Type B pancreatic cell (in vitro differentiated cells): Measurements from ENCODE around the gene GAPDH. TPM values are rescaled to one million over a fixed set of nuclear protein-coding genes. Genes with fewer than 3 reads are reported as not detected.
"Not testable (repeated sequence)": the region's sequence is repeated elsewhere in the genome, so short reads cannot be mapped to it uniquely, and the experiment has no call there.

Experiments used
- DNase-seq: peaks from one replicate; pipeline ENCODE4 v3.0.0; 2021; ENCODE audit warnings: mixed read lengths; ENCODE audit not compliant: unreplicated experiment; ENCODE audit errors: extremely low spot score
- H3K27ac Mint-ChIP-seq: 2 replicates; pipeline ENCODE4 v1.8.0; 2021; ENCODE audit warnings: mild to moderate bottlenecking, mixed read lengths
- H3K27me3 Mint-ChIP-seq: 2 replicates; pipeline ENCODE4 v1.8.0; 2021; ENCODE audit warnings: mixed read lengths
- H3K36me3 Mint-ChIP-seq: 2 replicates; pipeline ENCODE4 v1.8.0; 2021; ENCODE audit warnings: mixed read lengths
- H3K4me1 Mint-ChIP-seq: one replicate; pipeline ENCODE4 v1.8.0; 2021; ENCODE audit warnings: mixed read lengths; ENCODE audit not compliant: unreplicated experiment
- H3K4me3 Mint-ChIP-seq: 2 replicates; pipeline ENCODE4 v1.8.0; 2021; ENCODE audit warnings: mild to moderate bottlenecking, mixed read lengths
- H3K9me3 Mint-ChIP-seq: 2 replicates; pipeline ENCODE4 v1.8.0; 2021; ENCODE audit warnings: mixed read lengths
- CTCF ChIP-seq: fragments of 200-600 bp; sonication (generic); conservative IDR thresholded peaks from 2 replicates; pipeline ENCODE4 v1.5.0; 2021; ENCODE audit warnings: antibody characterized with exemption, mild to moderate bottlenecking
- long read RNA-seq: library from polyadenylated mRNA; unstranded; transcript quantifications from one replicate; pipeline ENCODE4 v2.0.0, GENCODE V29; 2020
- total RNA-seq: library from RNA; stranded (reverse); gene quantifications from 2 replicates; pipeline ENCODE4 v1.2.1, GENCODE V29; 2021; ENCODE audit warnings: low replicate concordance

Gene GAPDH
- total RNA-seq: 2,317 and 5,618 TPM in 2 replicates
- long read RNA-seq, transcript GAPDH-205 (9 exons, 1,348 nt): minor isoform, 10 of 13,914 reads
- long read RNA-seq, transcript GAPDH-204 (8 exons, 1,256 nt): minor isoform, 165 of 13,914 reads
- long read RNA-seq, transcript GAPDH-201 (9 exons, 1,875 nt): major isoform, 13,292 of 13,914 reads
- long read RNA-seq, partial matches to known transcripts: 327 of 13,914 reads
- long read RNA-seq, other reads (novel, unspliced or antisense): 115 of 13,914 reads

- Mint-ChIP-seq H3K9me3 (no peaks in the 10 kb centered on the region), H3K36me3 (peaks cover 52% of the 10 kb centered on the region), H3K4me1 (peaks cover 30% of the 10 kb centered on the region), H3K27ac (peak within 1 kb of the TSS; percentile 100), H3K4me3 (peak within 1 kb of the TSS; percentile 97), H3K27me3 (peaks cover 6% of the 10 kb centered on the region)
- peak; percentile 90 for DNase-seq
- TF ChIP-seq CTCF: no peak
These were observed at the start of gene GAPDH for GRCh38 chr12:6533923-6534694. Gene GAPDH, plus strand, starts transcription at chr12:6534517. Its CDS starts 316 bp downstream, at chr12:6534833.

DNA sequence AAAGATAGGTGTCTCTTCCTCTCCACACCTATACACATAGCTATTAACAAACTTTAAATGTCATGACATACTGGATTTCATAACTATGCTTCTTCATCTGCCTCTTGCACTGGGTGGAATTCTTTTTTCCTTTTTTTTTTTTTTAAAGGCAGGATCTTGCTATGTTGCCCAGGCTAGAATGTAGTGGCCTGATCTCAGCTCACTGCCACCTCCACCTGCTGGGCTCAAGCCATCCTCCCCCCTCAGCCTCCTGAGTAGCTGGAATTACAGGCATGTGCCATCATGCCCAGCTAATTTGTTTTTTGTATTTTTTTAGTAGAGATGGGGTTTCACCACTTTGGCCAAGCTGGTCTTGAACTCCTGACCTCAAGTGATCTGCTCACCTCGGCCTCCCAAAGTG, 46.1 kb upstream of the GAPDH start:
- no peak overlapping the region for H3K27ac Mint-ChIP-seq
- no peaks in the 10 kb centered on the region for H3K9me3 Mint-ChIP-seq
- peaks cover 3% of the 10 kb centered on the region for H3K27me3 Mint-ChIP-seq
- H3K36me3 Mint-ChIP-seq: peaks cover 15% of the 10 kb centered on the region
- no peaks in the 10 kb centered on the region for H3K4me1 Mint-ChIP-seq
- no peak for DNase-seq
- TF ChIP-seq CTCF: no peak
- H3K4me3 Mint-ChIP-seq: no peak overlapping the region

GRCh38 chr12:6489449-6489848, 44.9 kb upstream of the GAPDH start:
- DNase-seq: no peak
- no peak overlapping the region for H3K4me3 Mint-ChIP-seq
- no peak for TF ChIP-seq CTCF
- H3K9me3 Mint-ChIP-seq: no peaks in the 10 kb centered on the region
- H3K4me1 Mint-ChIP-seq: no peaks in the 10 kb centered on the region
- no peak overlapping the region for H3K27ac Mint-ChIP-seq
- H3K27me3 Mint-ChIP-seq: no peaks in the 10 kb centered on the region
- peaks cover 16% of the 10 kb centered on the region for H3K36me3 Mint-ChIP-seq

DNA sequence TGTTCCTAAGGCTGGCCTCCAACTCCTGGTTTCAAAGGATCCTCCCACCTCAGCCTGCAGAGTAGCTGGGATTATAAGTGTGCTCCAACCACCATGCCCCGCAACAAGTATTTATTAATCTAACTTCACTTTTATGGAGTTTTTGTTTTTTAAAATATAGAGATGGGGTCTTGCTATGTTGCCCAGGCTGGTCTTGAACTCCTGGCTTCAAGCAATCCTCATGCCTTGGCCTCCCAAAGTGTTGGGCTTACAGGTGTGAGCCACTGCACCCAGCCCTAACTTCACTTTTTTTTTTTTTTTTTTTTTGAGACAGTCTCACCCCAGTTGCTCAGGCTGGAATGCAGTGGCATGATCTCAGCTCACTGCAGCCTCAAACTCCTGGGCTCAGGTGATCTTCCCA, 43.6 kb upstream of the GAPDH start:
- not testable (repeated sequence) for H3K27me3 Mint-ChIP-seq, DNase-seq, H3K4me1 Mint-ChIP-seq, H3K9me3 Mint-ChIP-seq, H3K4me3 Mint-ChIP-seq
- H3K27ac Mint-ChIP-seq: peak overlapping the region; percentile 3
- H3K36me3 Mint-ChIP-seq: peaks cover 23% of the 10 kb centered on the region

- peak; percentile 98 for DNase-seq
- Mint-ChIP-seq H3K27ac (peak within 1 kb of the TSS; percentile 100), H3K36me3 (peaks cover 30% of the 10 kb centered on the region), H3K27me3 (no peaks in the 10 kb centered on the region), H3K9me3 (no peaks in the 10 kb centered on the region), H3K4me1 (peaks cover 7% of the 10 kb centered on the region), H3K4me3 (peak within 1 kb of the TSS; percentile 98)
- TF ChIP-seq CTCF: no peak
These were observed 41.4 kb upstream of the GAPDH start, which contains the start of gene MRPL51 for GRCh38 chr12:6492838-6493496. Gene MRPL51, minus strand, starts transcription at chr12:6493262. Its CDS starts 126 bp downstream, at chr12:6493136.
